H1 (cell line): ENCODE results near the gene MYBL2. TPM values are rescaled to one million over a fixed set of nuclear protein-coding genes. Genes with fewer than 3 reads are reported as not detected.

ENCODE experiments used
- CEBPB ChIP-seq: IDR thresholded peaks from 2 replicates; pipeline ENCODE4 v1.6.1; 2012; ENCODE audit warnings: low read depth, low read length
- CHD1 ChIP-seq: IDR thresholded peaks from 2 replicates; pipeline ENCODE4 v1.6.1; 2012; ENCODE audit warnings: low read depth, low read length, improper control_type of control experiment
- CTCF ChIP-seq, 3 experiments: IDR thresholded peaks; 1 replicate in 2 of 3; 2 replicates in 1 of 3; pipeline versions ENCODE4 v1.5.1 to v1.6.1; 2011; ENCODE audit warnings: low read length in 3 of 3, mild to moderate bottlenecking in 3 of 3, inconsistent platforms in 2 of 3, low read depth in 1 of 3, moderate library complexity in 1 of 3; ENCODE audit not compliant: insufficient read depth in 1 of 3; ENCODE audit errors: control extremely low read depth in 1 of 3
- KDM5A ChIP-seq: fragments of 200-600 bp; IDR thresholded peaks from 2 replicates; pipeline ENCODE4 v1.7.1; 2012; ENCODE audit warnings: mild to moderate bottlenecking, low read length, inconsistent platforms, mixed read lengths
- RBBP5 ChIP-seq: IDR thresholded peaks from 2 replicates; pipeline ENCODE4 v1.7.1; 2012; ENCODE audit warnings: low read depth, mild to moderate bottlenecking, inconsistent platforms, low read length, moderate library complexity, borderline replicate concordance
- SP4 ChIP-seq: IDR thresholded peaks from 2 replicates; pipeline ENCODE4 v1.6.1; 2012; ENCODE audit warnings: low read length, inconsistent platforms
- polyA plus RNA-seq, 7 experiments: library from polyadenylated mRNA; depleted of rRNA in 3 of 7; stranded (reverse) in 5 of 7; unstranded in 2 of 7; fragments of >200 nt in 5 of 7; fragments of 200-250 nt in 2 of 7; gene quantifications; 1 replicate in 5 of 7; 2 replicates in 1 of 7; 4 replicates in 1 of 7; pipeline versions ENCODE4 v1.2.1 to v1.2.3, GENCODE V29; 2011 to 2013; ENCODE audit warnings: missing spikeins in 2 of 7, mixed read lengths in 2 of 7
- total RNA-seq: library from RNA; stranded (reverse); fragmentation: NEBNext Ultra II Directional; extraction: Animal tissue kit (Norgen Biotek cat#: 25700); gene quantifications from 2 replicates; pipeline ENCODE4 v1.2.1, GENCODE V29; 2021

The MYBL2 gene
- total and polyA plus RNA-seq, 2 of the 8 experiments (the other 6 are each of a cell fraction or from before 2014, with no cell fraction given), result 75.3 to 207 TPM

DNA sequence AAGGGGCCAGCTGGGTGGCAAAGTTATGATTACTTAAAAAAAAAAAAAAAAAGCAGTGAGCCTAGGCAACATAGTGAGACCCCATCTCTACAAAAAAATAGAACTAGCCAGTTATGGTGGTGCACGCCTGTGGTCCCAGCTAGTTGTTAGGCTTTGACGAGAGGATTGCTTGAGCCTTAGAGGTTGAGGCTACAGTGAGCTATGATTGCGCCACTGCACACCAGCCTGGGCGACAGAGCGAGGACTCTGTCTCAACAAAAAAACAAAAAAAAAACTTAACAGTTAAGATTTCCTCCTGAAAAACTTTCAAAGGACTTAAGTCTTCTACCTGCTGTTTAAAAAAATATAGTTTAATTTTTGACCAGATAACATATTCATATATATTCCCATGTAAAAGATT is 57.5 kb downstream of the MYBL2 start (continued):
- TF ChIP-seq CTCF (IDR thresholded peaks at IDR 0.05; ENCODE audit: control extremely low read depth in 1 of 3, insufficient read depth in 1 of 3, low read depth in 1 of 3, low read length in 3 of 3), result no peak
- no peak for TF ChIP-seq CHD1
- no peak for TF ChIP-seq SP4
- TF ChIP-seq RBBP5, result no peak
- no peak for TF ChIP-seq CEBPB
- TF ChIP-seq KDM5A, result no peak
